Upper lobe of left lung (tissue), 4 donors: ENCODE data around the gene KCNT1.

Source experiments
- CTCF ChIP-seq, 6 experiments: fragments of 450-650 bp in 4 of 6; fragments of 200-600 bp in 2 of 6; sonication (generic) in 2 of 6; IDR thresholded peaks; one replicate each; pipeline ENCODE4 v1.5.1; 2016 to 2019; ENCODE audit warnings: antibody characterized with exemption in 6 of 6
- EP300 ChIP-seq, 4 donors: sonication (generic); formaldehyde crosslinking; IDR thresholded peaks; one replicate each; pipeline ENCODE4 v1.5.1; 2017; ENCODE audit warnings: antibody characterized with exemption in 4 of 4, control low read depth in 2 of 4
- POLR2A ChIP-seq, 4 donors: fragments of 450-650 bp; IDR thresholded peaks; one replicate each; pipeline ENCODE4 v1.5.1; 2016 to 2017; ENCODE audit warnings: antibody characterized with exemption in 4 of 4, mild to moderate bottlenecking in 2 of 4
- POLR2AphosphoS5 ChIP-seq, 2 donors: sonication (generic); formaldehyde crosslinking; IDR thresholded peaks; one replicate each; pipeline ENCODE4 v1.5.1; 2017; ENCODE audit warnings: antibody characterized with exemption in 2 of 2

GRCh38 chr9:135798263-135798585 lies 96.2 kb downstream of the KCNT1 start:
- TF ChIP-seq CTCF (IDR thresholded peaks at IDR 0.05): no peak
- TF ChIP-seq POLR2A (IDR thresholded peaks at IDR 0.05): no peak
- TF ChIP-seq EP300 (IDR thresholded peaks at IDR 0.05): no peak
- TF ChIP-seq POLR2AphosphoS5 (IDR thresholded peaks at IDR 0.05): no peak
